Skeletal muscle tissue (tissue), 4 donors: ENCODE results near the gene NFATC1. TPM values are rescaled to one million over a fixed set of nuclear protein-coding genes. Genes with fewer than 3 reads are reported as not detected.

ENCODE experiments used
- H3K27ac ChIP-seq: one replicate; pipeline ENCODE4 v1.7.0; 2013; ENCODE audit warnings: mild to moderate bottlenecking, low read depth, low read length, inconsistent platforms
- H3K27me3 ChIP-seq, 3 donors: one replicate each; pipeline ENCODE4 v1.7.0; 2013; ENCODE audit warnings: low read length in 3 of 3; ENCODE audit not compliant: control insufficient read depth in 3 of 3, insufficient read depth in 3 of 3
- H3K36me3 ChIP-seq, 3 donors: one replicate each; pipeline ENCODE4 v1.7.0; 2013; ENCODE audit warnings: low read length in 3 of 3; ENCODE audit not compliant: control insufficient read depth in 3 of 3, insufficient read depth in 3 of 3
- H3K4me1 ChIP-seq, 3 donors: one replicate each; pipeline ENCODE4 v1.7.0; 2013; ENCODE audit warnings: low read length in 3 of 3, mild to moderate bottlenecking in 3 of 3; ENCODE audit not compliant: control insufficient read depth in 3 of 3, insufficient read depth in 3 of 3
- H3K4me3 ChIP-seq, 3 donors: one replicate each; pipeline ENCODE4 v1.7.0; 2013; ENCODE audit warnings: low read length in 3 of 3
- H3K9ac ChIP-seq, 3 donors: one replicate each; pipeline ENCODE4 v1.7.0; 2013; ENCODE audit warnings: low read length in 3 of 3, mild to moderate bottlenecking in 3 of 3, moderate library complexity in 2 of 3, low read depth in 1 of 3
- H3K9me3 ChIP-seq, 3 donors: one replicate each; pipeline ENCODE4 v1.7.0; 2013; ENCODE audit warnings: low read length in 3 of 3; ENCODE audit not compliant: control insufficient read depth in 3 of 3
- total RNA-seq: library from RNA; depleted of rRNA; stranded (reverse); fragments of >200 nt; gene quantifications from one replicate; pipeline ENCODE4 v1.2.3, GENCODE V29; 2014
- donor health status: Osteomylitis.

The NFATC1 gene
- total RNA-seq, 1 donor from 2014 or later, result 10.4 TPM

DNA sequence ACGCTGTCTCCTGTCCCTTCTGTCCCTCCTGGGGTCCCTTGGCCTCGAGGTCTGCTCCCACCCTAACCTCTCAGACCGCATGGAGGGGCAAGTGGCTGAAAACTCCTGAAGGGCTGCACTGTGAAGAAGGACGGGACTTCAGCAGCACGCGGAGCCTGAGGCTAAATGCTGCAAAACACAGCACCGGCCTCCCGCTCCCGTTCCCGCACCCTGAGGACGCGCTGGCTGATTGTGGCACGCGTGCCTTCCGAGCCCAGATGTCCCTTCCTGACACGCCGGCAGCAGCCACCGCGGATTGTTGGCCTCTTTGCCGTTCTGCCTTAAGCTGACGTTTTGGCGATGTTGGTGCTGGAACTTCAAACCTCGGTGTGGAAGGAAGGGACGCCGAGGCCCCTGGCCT lies 158.0 kb downstream of the NFATC1 start:
- H3K4me3 ChIP-seq, result no peak overlapping the region
- H3K9ac ChIP-seq, result no peak overlapping the region
- H3K36me3 ChIP-seq, result no peaks in the 10 kb centered on the region
- no peak overlapping the region for H3K27ac ChIP-seq
- H3K4me1 ChIP-seq, result no peaks in the 10 kb centered on the region
- peaks cover 3 to 18% (median 14%) of the 10 kb centered on the region in 3 donors for H3K27me3 ChIP-seq
- H3K9me3 ChIP-seq, result no peaks in the 10 kb centered on the region

DNA sequence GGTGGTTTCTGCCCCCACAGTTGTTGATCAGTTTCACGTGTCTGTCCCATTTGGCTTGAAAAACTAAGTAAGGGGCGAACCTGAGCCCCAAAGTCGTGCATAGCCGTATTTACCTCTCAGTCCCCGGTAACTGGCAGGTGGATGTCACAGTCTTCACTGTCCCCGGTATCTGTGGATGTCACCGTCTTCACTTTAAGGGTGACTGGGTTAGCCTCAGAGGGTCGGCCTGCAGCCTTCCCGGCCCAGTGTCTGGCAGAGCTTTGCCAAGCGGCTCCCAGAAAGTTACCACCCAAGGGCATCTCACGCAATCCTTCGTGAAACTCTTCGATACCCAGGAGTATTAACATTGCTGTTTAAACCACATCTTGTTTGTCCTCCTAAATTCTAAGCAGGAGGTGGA lies 158.6 kb downstream of the NFATC1 start:
- Histone ChIP-seq H3K36me3 (no peaks in the 10 kb centered on the region), H3K4me1 (no peaks in the 10 kb centered on the region), H3K9me3 (no peaks in the 10 kb centered on the region), H3K27me3 (peaks cover 0 to 12% (median 12%) of the 10 kb centered on the region in 3 donors), H3K9ac (no peak overlapping the region), H3K27ac (no peak overlapping the region), H3K4me3 (no peak overlapping the region)

DNA sequence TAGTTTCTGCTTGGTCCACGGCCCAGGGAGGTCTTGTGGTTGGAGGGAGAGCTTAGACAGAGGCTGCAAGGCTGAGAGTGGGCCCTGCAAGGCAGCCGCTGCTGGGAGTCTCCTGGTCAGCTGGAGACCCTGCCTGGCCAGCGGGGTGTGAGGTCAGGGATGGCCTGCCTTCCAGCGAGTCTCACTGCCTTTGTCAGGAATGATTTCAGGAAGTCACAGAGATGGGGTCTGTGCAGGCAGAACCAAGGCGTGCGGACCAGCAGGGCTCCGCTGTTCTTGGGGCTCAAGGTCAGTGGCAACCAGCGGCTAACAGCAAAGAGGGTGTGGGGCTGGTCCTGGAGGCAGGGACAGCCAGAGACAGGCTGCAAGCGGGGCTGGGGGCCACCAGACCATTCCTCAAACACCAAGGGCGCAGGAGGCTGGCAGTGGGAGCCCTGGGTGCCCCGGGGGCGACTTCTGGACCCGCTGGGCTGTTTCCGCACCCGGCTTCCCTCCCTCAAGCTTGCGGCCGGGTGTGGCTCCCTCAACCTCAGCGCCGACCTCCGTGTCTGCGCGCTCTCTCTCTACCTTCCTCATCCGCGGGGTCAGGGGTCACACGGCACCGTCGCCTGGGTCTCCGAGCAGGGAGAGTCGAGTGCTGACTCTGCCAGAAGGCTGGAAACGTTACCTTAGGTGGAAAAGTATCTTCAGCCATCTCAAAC lies 159.4 kb downstream of the NFATC1 start:
- Histone ChIP-seq H3K36me3 (no peaks in the 10 kb centered on the region), H3K4me1 (no peaks in the 10 kb centered on the region), H3K9ac (no peak overlapping the region), H3K4me3 (no peak overlapping the region), H3K9me3 (no peaks in the 10 kb centered on the region), H3K27me3 (peaks cover 0 to 15% (median 7%) of the 10 kb centered on the region in 3 donors), H3K27ac (no peak overlapping the region)

DNA sequence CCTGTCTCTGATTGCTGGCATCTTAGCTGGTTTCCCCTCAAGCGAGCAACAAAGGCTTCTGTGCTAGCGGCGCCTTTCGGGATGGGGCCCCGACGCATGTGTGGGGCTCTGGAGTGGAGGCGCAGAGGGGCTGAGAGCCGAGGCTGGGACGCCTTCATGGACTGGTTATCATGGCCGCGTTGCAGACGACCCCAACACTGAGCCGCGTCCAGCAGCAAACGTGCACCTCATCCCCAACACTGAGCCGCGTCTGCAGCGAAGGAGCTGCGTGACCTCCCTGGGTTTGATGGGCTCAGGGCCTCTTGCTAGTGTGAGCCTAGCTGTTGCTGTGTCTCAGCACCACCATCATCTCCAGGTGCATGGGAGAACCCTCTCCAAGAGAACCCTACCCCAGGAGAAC lies 160.2 kb downstream of the NFATC1 start:
- Histone ChIP-seq H3K4me3 (no peak overlapping the region), H3K9me3 (no peaks in the 10 kb centered on the region), H3K9ac (no peak overlapping the region), H3K27ac (no peak overlapping the region), H3K36me3 (no peaks in the 10 kb centered on the region), H3K4me1 (no peaks in the 10 kb centered on the region), H3K27me3 (peaks cover 0 to 15% (median 7%) of the 10 kb centered on the region in 3 donors)

DNA sequence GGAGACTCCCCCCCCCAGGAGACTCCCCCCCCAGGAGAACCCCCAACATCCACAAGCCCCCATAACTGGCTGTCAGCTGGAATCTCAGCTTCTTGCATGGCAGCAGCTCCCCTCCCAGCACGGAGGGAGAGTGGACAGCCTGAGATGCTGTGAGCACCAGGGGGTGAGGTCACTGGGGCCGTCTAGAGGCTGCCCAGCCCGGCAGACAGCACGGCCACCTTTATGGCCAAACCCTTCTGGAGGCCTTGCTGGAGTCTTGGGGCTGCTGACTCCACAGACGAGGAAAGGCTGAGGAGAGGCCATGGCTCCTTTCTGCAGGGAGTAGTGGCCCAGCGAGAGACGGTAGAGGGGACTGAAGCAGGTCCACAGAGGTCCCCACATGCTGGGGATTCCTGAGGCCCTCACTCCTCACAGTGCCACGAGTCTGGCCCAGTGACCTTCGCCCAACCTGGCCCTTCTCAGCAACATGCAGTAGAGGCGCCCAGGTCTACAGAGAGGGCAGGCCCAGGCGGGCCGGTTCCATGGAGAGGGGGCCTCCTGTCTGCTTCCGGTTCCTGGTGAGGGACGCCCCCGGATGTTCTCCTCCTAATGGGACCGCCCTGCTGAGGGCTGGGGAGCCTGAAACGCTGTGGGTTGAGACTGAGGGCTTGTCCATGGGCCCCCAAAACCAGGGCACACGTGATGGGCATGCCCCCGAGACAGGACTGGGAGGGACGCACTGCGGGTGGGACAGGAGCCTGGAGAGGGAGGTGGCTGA lies 161.3 kb downstream of the NFATC1 start:
- Histone ChIP-seq H3K27me3 (peaks cover 0 to 15% (median 7%) of the 10 kb centered on the region in 3 donors), H3K4me3 (no peak overlapping the region), H3K27ac (no peak overlapping the region), H3K36me3 (no peaks in the 10 kb centered on the region), H3K4me1 (no peaks in the 10 kb centered on the region), H3K9me3 (no peaks in the 10 kb centered on the region), H3K9ac (no peak overlapping the region)

DNA sequence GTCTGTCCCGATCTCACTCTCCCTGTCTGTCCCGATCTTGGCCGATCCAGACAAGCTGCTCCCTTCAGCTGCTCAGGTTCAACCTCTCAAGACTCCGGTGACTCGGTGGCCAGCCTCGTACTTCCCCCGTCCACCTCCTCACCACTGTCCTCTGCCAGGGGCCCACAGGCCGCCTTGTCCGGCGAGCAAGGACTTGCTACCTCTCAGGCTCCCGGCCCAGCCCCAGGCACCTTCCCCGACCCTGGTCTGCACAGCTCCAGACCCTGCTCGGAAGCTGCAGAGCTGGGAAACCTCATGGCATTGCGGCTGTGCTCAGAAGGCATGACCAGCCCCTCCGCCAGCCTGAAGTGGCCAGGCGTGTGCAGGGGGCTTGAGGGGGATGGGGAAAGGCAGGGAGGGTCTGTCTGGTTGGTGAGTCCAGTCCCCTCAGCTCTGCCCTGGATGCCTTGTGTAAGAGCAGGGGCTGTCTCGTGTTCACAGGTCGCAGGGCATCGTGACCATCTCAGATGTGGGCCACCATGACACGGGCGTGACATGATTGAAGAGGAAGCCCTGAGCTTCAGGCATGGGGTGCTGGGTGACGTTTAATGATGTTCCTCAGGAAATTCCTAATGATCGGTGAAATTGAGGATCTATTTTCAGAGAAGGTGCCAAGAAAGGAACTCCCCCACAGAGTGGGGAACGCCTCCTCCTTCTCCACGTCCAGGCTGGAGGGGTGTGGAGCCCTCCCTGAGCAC lies 162.6 kb downstream of the NFATC1 start:
- Histone ChIP-seq H3K36me3 (no peaks in the 10 kb centered on the region), H3K9me3 (no peaks in the 10 kb centered on the region), H3K4me3 (no peak overlapping the region), H3K27me3 (peaks cover 0 to 11% (median 5%) of the 10 kb centered on the region in 3 donors), H3K9ac (no peak overlapping the region), H3K27ac (no peak overlapping the region), H3K4me1 (no peaks in the 10 kb centered on the region)

DNA sequence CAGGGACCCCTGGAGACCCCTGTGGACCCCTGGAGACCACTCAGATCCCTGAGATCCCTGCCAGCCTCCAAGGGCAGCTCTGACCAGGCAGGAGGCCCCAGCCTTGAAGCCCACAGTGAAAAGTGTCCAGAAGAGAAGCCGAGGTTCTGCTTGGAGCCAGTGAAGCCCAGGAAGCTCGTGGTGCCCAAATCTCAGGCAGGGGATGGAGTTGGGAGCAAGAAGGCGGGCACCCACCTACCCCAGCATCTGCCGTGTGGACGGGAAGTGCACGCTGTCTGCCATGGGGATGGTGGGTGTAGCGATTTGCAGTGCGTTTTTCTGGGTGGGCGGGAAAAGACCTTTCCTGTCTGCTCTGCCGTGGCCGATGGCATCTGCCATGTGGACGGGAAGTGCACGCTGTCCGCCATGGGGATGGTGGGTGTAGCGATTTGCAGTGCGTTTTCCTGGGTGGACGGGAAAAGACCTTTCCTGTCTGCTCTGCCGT lies 163.2 kb downstream of the NFATC1 start:
- H3K4me1 ChIP-seq, result no peaks in the 10 kb centered on the region
- no peaks in the 10 kb centered on the region for H3K36me3 ChIP-seq
- H3K27ac ChIP-seq, result no peak overlapping the region
- no peak overlapping the region for H3K9ac ChIP-seq
- H3K4me3 ChIP-seq, result no peak overlapping the region
- H3K9me3 ChIP-seq, result no peaks in the 10 kb centered on the region
- peaks cover 0 to 11% (median 0%) of the 10 kb centered on the region in 3 donors for H3K27me3 ChIP-seq

DNA sequence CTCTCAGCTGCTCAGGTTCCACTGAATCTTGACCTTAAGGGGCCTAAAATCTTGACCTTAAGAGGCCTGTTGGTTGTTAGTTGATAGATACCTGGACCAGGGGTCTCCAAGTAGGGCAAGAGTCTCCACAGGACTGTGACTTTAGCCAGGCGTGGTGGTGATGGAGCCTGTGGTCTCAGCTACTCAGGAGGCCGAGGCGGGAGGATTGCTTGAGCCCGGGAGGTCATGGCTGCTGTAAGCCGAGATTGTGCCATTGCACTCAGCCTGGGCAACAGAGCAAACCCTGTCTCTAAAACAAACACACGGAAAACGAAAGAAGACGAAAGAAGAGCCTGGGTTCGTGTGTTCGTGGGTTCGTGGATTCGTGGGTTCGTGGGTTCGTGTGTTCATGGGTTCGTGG lies 163.7 kb downstream of the NFATC1 start:
- Histone ChIP-seq H3K27me3 (peaks cover 0 to 11% (median 0%) of the 10 kb centered on the region in 3 donors), H3K9ac (no peak overlapping the region), H3K9me3 (no peaks in the 10 kb centered on the region), H3K4me1 (no peaks in the 10 kb centered on the region), H3K4me3 (no peak overlapping the region), H3K27ac (no peak overlapping the region), H3K36me3 (no peaks in the 10 kb centered on the region)

DNA sequence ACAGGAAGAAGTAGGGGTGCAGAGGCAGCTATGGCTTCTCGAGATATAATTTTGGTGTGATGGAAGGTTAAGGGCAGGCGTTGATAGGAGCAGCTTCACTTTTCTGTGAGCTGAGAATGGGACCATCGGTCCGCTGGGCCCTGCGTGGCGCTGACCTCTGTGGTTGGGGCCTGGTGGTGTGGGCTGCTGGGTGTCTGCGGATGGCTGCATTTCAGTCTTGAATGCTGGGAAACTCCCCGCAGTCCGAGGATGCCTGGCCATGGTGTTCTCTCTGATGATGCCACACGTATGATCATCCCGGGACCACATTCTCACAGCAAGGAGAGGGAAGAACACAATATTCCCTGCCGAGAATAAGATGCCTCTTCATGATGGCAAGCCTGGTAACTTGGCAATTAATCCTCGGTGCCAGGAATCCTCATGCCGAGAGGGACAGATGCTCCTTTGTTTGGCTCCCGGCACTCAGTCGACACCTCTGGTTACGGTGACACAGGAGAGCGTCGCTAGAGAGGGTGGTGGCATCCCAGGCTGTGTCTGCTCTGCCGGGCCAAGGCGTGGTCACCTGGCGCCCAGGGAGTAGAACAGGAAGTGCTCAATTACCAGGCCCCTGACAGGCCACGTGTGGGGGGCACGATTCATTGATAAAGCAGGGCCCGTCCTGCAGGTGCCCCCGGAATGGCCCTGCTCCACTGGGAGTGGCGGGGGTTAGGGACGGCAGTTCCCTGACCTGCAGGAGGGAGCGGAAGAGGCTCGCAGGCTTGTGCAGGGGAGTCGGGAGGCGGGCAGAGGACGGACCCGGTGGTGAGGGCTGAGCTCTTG lies 164.5 kb downstream of the NFATC1 start:
- Histone ChIP-seq H3K4me1 (no peaks in the 10 kb centered on the region), H3K27me3 (peaks cover 0 to 11% (median 0%) of the 10 kb centered on the region in 3 donors), H3K9me3 (no peaks in the 10 kb centered on the region), H3K36me3 (no peaks in the 10 kb centered on the region), H3K4me3 (no peak overlapping the region), H3K9ac (no peak overlapping the region), H3K27ac (no peak overlapping the region)
